GM12892 (cell line): ENCODE data around the gene TNS3.

ENCODE experiments used
- POLR2A ChIP-seq: IDR thresholded peaks from 2 replicates; pipeline ENCODE4 v1.6.1; 2011; ENCODE audit warnings: low read depth, low read length, control low read depth
- POLR2AphosphoS5 ChIP-seq: IDR thresholded peaks from 2 replicates; pipeline ENCODE4 v1.6.1; 2011; ENCODE audit warnings: low read depth, low read length, control low read depth
- TAF1 ChIP-seq: IDR thresholded peaks from 2 replicates; pipeline ENCODE4 v1.6.1; 2011; ENCODE audit warnings: low read depth, mild to moderate bottlenecking, control low read depth, low read length, borderline replicate concordance

- no peak for TF ChIP-seq POLR2A
- TF ChIP-seq TAF1, result no peak
- TF ChIP-seq POLR2AphosphoS5, result no peak
Measured at GRCh38 chr7:47327698-47328391, 254.1 kb downstream of the TNS3 start.
